T-cell (primary cell): Measurements from ENCODE around the gene SPATA3. TPM values are rescaled to one million over a fixed set of nuclear protein-coding genes. Genes with fewer than 3 reads are reported as not detected.
A peak's percentile ranks its signal among the peaks of the same experiment; 100 is the strongest.

Experiments
- ATAC-seq, 4 experiments: fragments of 200-7000 bp in 3 of 4; fragments of 150-1000 bp in 1 of 4; cut with Tn5 transposase; replicated peaks in 1 of 4; 1 replicate in 3 of 4; 2 replicates in 1 of 4; pipeline ENCODE4 v1.10.0; 2021; ENCODE audit warnings: moderate library complexity in 3 of 4, mild to moderate bottlenecking in 2 of 4, moderate number of reproducible peaks in 1 of 4
- CTCF ChIA-PET, 2 donors: fragments of 300-600 bp; sonication (Branson Sonifier 250); formaldehyde crosslinking; loops; one replicate each; lab custom pipeline; 2022; ENCODE audit warnings: antibody characterized with exemption in 2 of 2; lab: Charles Lee
- POLR2A ChIA-PET, 2 donors: fragments of 300-600 bp; sonication (Branson Sonifier 250); formaldehyde crosslinking; loops; one replicate each; lab custom pipeline; 2022; ENCODE audit warnings: antibody characterized with exemption in 2 of 2; lab: Charles Lee
- DNase-seq, 35 experiments: peaks; one replicate each; pipeline versions ENCODE4 v3.0.0 to v3.0.0-alpha.2; 2013 to 2023
- H3K27ac ChIP-seq: one replicate; pipeline ENCODE4 v1.5.1; 2013; ENCODE audit warnings: low read length
- H3K27me3 ChIP-seq, 2 experiments: replicated peaks in 1 of 2; 1 replicate in 1 of 2; 2 replicates in 1 of 2; pipeline versions ENCODE4 v1.6.1 to v1.7.0; 2013; ENCODE audit warnings: low read length in 1 of 2, mixed read lengths in 1 of 2; ENCODE audit not compliant: control insufficient read depth in 2 of 2, insufficient read depth in 2 of 2; ENCODE audit errors: extremely low read depth in 1 of 2
- H3K36me3 ChIP-seq, 2 donors: 1 replicate in 1 of 2; 2 replicates in 1 of 2; pipeline versions ENCODE4 v1.6.1 to v1.7.0; 2013; ENCODE audit warnings: low read length in 1 of 2; ENCODE audit not compliant: control insufficient read depth in 2 of 2, insufficient read depth in 1 of 2; ENCODE audit errors: extremely low read depth in 1 of 2
- H3K4me1 ChIP-seq, 2 experiments: 1 replicate in 1 of 2; 2 replicates in 1 of 2; pipeline versions ENCODE4 v1.6.1 to v1.7.0; 2013; ENCODE audit warnings: low read length in 2 of 2, mixed read lengths in 1 of 2; ENCODE audit not compliant: insufficient read depth in 2 of 2, control insufficient read depth in 1 of 2; ENCODE audit errors: extremely low read depth in 1 of 2
- H3K4me3 ChIP-seq, 2 donors: 1 replicate in 1 of 2; 2 replicates in 1 of 2; pipeline versions ENCODE4 v1.5.1 to v1.7.0; 2013; ENCODE audit warnings: mild to moderate bottlenecking in 2 of 2, low read length in 1 of 2, moderate library complexity in 1 of 2; ENCODE audit not compliant: control insufficient read depth in 1 of 2; ENCODE audit errors: extremely low read depth in 1 of 2
- H3K9me3 ChIP-seq: 2 replicates; pipeline ENCODE4 v1.7.0; 2013
- H3K27ac Mint-ChIP-seq, 2 donors: one replicate each; pipeline ENCODE4 v1.8.0; 2020 to 2021; ENCODE audit warnings: mild to moderate bottlenecking in 2 of 2, mixed read lengths in 2 of 2
- H3K27me3 Mint-ChIP-seq, 2 donors: one replicate each; pipeline ENCODE4 v1.8.0; 2021 to 2022; ENCODE audit warnings: mixed read lengths in 2 of 2
- H3K36me3 Mint-ChIP-seq: one replicate; pipeline ENCODE4 v1.8.0; 2021; ENCODE audit warnings: mixed read lengths
- H3K4me1 Mint-ChIP-seq, 3 donors: one replicate each; pipeline ENCODE4 v1.8.0; 2020 to 2022; ENCODE audit warnings: mixed read lengths in 3 of 3, mild to moderate bottlenecking in 1 of 3
- H3K4me3 Mint-ChIP-seq, 3 donors: one replicate each; pipeline ENCODE4 v1.8.0; 2020 to 2022; ENCODE audit warnings: mild to moderate bottlenecking in 3 of 3, mixed read lengths in 3 of 3, moderate library complexity in 3 of 3
- H3K9me3 Mint-ChIP-seq, 3 donors: one replicate each; pipeline ENCODE4 v1.8.0; 2020 to 2022; ENCODE audit warnings: mixed read lengths in 3 of 3
- WGBS: methylation state at CpG from one replicate; pipeline ENCODE4 v1.1.5; 2013; ENCODE audit warnings: missing lambda C conversion rate; ENCODE audit not compliant: insufficient coverage; 5-methylcytosine and 5-hydroxymethylcytosine counted together
- total RNA-seq, 35 experiments: library from RNA in 6 of 35; stranded (reverse) in 6 of 35; fragments of 120-200 nt in 1 of 35; gene quantifications; one replicate each; pipeline versions ENCODE4 v1.2.1 to v1.2.4 and lab custom pipeline; 2013 to 2026

SPATA3 gene
- total RNA-seq, 5 donors from 2014 or later (not counting 1 experiment from before 2014, with no cell fraction given), result not detected

- Histone ChIP-seq H3K9me3 (no peaks in the 10 kb centered on the region), H3K4me1 (peaks cover 12 to 30% of the 10 kb centered on the region in 2 experiments), H3K36me3 (no peaks in the 10 kb centered on the region), H3K27me3 (no peaks in the 10 kb centered on the region), H3K27ac (no peak overlapping the region), H3K4me3 (no peak overlapping the region)
- Mint-ChIP-seq H3K36me3 (no peaks in the 10 kb centered on the region), H3K27me3 (no peaks in the 10 kb centered on the region), H3K4me1 (peaks cover 36 to 58% (median 54%) of the 10 kb centered on the region in 3 donors), H3K4me3 (no peak overlapping the region), H3K27ac (peak overlapping the region; percentile 76 to 78), H3K9me3 (peaks cover 0 to 3% (median 0%) of the 10 kb centered on the region in 3 donors)
- WGBS, result 46% methylated on average over 6 of the region's 11 CpGs
- ChIA-PET POLR2A (no interaction called here), CTCF (interaction anchor here (0.5 to 1.8 kb wide), 3 partner anchors 12 to 292 kb away, joined by 3 to 4 read pairs (median 4); no protein-coding TSS in a partner anchor)
- ATAC-seq (no peak), DNase-seq (no peak)
These were observed 20.0 kb upstream of the SPATA3 start for GRCh38 chr2:230975927-230976326.

- WGBS, result 84% methylated on average over 6 of the region's 6 CpGs
These were observed 19.2 kb upstream of the SPATA3 start for GRCh38 chr2:230976671-230977171.

GRCh38 chr2:230980468-230980867 lies 15.5 kb upstream of the SPATA3 start:
- H3K27ac ChIP-seq, result no peak overlapping the region
- H3K4me3 Mint-ChIP-seq, result no peak overlapping the region
- no peaks in the 10 kb centered on the region for H3K27me3 Mint-ChIP-seq

More at GRCh38 chr2:230976671-230977171, 19.2 kb upstream of the SPATA3 start:
- ChIA-PET CTCF (no interaction called here), POLR2A (no interaction called here)
- H3K36me3 ChIP-seq, result no peaks in the 10 kb centered on the region
- peaks cover 12 to 38% of the 10 kb centered on the region in 2 experiments for H3K4me1 ChIP-seq
- H3K4me3 ChIP-seq, result no peak overlapping the region
- Mint-ChIP-seq H3K4me3 (no peak overlapping the region), H3K4me1 (peaks cover 40 to 64% (median 61%) of the 10 kb centered on the region in 3 donors), H3K36me3 (no peaks in the 10 kb centered on the region), H3K27ac (peak overlapping the region; percentile 53 to 55), H3K9me3 (peaks cover 0 to 3% (median 0%) of the 10 kb centered on the region in 3 donors), H3K27me3 (no peaks in the 10 kb centered on the region)
- H3K27ac ChIP-seq, result no peak overlapping the region
- no peaks in the 10 kb centered on the region for H3K9me3 ChIP-seq
- DNase-seq (no peak), ATAC-seq (no peak)
- H3K27me3 ChIP-seq, result no peaks in the 10 kb centered on the region

DNA sequence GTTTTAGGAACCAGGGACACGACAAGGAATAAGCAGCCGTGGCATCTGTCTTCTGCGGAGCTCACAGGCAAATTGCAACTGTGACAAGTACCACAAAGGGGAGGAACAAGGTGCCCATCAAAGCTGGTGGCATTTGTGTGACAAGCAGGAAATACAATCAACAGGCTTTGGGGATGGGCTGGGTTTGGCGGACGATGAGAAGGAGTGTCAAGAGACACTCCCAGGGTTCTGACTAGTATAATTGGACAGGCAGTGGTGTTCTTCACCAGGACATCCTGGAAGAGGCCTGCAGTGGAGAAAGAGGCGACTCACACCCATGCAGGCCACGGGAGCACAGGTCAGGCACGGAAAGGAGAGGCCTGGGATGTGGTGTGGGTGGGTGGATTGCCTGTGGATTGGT lies 14.2 kb upstream of the SPATA3 start:
- ChIA-PET CTCF (interaction anchor here (0.6 to 1.5 kb wide), 3 partner anchors 57 to 157 kb away, joined by 4 to 6 read pairs (median 5); no protein-coding TSS in a partner anchor), POLR2A (no interaction called here)
- no peaks in the 10 kb centered on the region for H3K9me3 ChIP-seq
- peaks cover 5 to 39% of the 10 kb centered on the region in 2 experiments for H3K4me1 ChIP-seq
- H3K4me3 ChIP-seq, result peak overlapping the region in 1 of 2 donors; percentile 5
- Mint-ChIP-seq H3K27ac (peak overlapping the region; percentile 74 to 86), H3K4me3 (peak overlapping the region in 2 of 3 donors; percentile 14 to 61), H3K36me3 (no peaks in the 10 kb centered on the region), H3K4me1 (peaks cover 32 to 61% (median 51%) of the 10 kb centered on the region in 3 donors), H3K27me3 (no peaks in the 10 kb centered on the region), H3K9me3 (no peaks in the 10 kb centered on the region)
- peaks cover 0 to 7% of the 10 kb centered on the region in 2 experiments for H3K27me3 ChIP-seq
- H3K36me3 ChIP-seq, result no peaks in the 10 kb centered on the region
- H3K27ac ChIP-seq, result peak overlapping the region; percentile 34
- ATAC-seq, result peak; percentile 77 to 89 (median 82)
- peak in 24 of 35 experiments; percentile 12 to 60 (median 24) for DNase-seq
- WGBS, result 32% methylated on average over 7 of the region's 8 CpGs

More at GRCh38 chr2:230980468-230980867, 15.5 kb upstream of the SPATA3 start:
- CTCF ChIA-PET, result no interaction called here
- peaks cover 0 to 2% of the 10 kb centered on the region in 2 experiments for H3K27me3 ChIP-seq
- DNase-seq, result peak in 1 of 35 experiments; percentile 32
- H3K27ac Mint-ChIP-seq, result peak overlapping the region; percentile 49 to 53
- peaks cover 32 to 65% (median 55%) of the 10 kb centered on the region in 3 donors for H3K4me1 Mint-ChIP-seq
- ATAC-seq, result peak in 1 of 4 experiments; percentile 28
- H3K4me3 ChIP-seq, result no peak overlapping the region
- H3K4me1 ChIP-seq, result peaks cover 5 to 36% of the 10 kb centered on the region in 2 experiments
- H3K36me3 Mint-ChIP-seq, result no peaks in the 10 kb centered on the region
- no peaks in the 10 kb centered on the region for H3K9me3 ChIP-seq
- H3K9me3 Mint-ChIP-seq, result no peaks in the 10 kb centered on the region
- POLR2A ChIA-PET, result no interaction called here
- H3K36me3 ChIP-seq, result no peaks in the 10 kb centered on the region
- 20% methylated on average over 1 of the region's 1 CpG for WGBS

DNA sequence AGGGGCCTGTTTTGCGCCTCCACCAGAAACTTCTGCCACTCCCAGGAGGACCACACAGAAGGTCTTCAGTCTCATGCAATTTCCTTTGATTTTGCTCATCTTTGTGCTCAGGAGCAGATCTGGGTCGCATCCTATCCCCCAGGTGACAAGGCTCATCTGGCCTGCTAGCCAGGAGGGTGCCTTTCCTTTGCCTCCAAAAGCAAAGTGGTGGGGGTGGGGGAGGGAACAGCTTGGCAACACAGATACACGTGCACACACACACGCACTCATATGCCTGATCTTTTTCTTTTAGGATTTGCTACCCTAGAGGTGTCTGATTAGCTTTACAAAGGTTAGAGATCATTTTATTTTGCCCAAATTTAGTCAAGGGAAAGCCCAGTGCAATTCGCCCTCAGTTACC lies 13.8 kb upstream of the SPATA3 start:
- Histone ChIP-seq H3K36me3 (no peaks in the 10 kb centered on the region), H3K27ac (peak overlapping the region; percentile 34), H3K27me3 (peaks cover 0 to 11% of the 10 kb centered on the region in 2 experiments), H3K4me1 (peaks cover 5 to 43% of the 10 kb centered on the region in 2 experiments), H3K4me3 (peak overlapping the region in 1 of 2 donors; percentile 5), H3K9me3 (no peaks in the 10 kb centered on the region)
- H3K27ac Mint-ChIP-seq, result peak overlapping the region in 1 of 2 donors; percentile 86
- ATAC-seq (peak in 1 of 4 experiments; percentile 3), DNase-seq (no peak)
- POLR2A ChIA-PET, result no interaction called here
- H3K4me3 Mint-ChIP-seq, result peak overlapping the region in 1 of 3 donors; percentile 14
- peaks cover 29 to 61% (median 51%) of the 10 kb centered on the region in 3 donors for H3K4me1 Mint-ChIP-seq
- CTCF ChIA-PET, result interaction anchor here (0.6 to 1.5 kb wide), 4 partner anchors 10 to 822 kb away, joined by 3 to 6 read pairs (median 4); no protein-coding TSS in a partner anchor
- H3K9me3 Mint-ChIP-seq, result no peaks in the 10 kb centered on the region
- H3K27me3 Mint-ChIP-seq, result no peaks in the 10 kb centered on the region
- 100% methylated on average over 1 of the region's 5 CpGs for WGBS
- H3K36me3 Mint-ChIP-seq, result no peaks in the 10 kb centered on the region

DNA sequence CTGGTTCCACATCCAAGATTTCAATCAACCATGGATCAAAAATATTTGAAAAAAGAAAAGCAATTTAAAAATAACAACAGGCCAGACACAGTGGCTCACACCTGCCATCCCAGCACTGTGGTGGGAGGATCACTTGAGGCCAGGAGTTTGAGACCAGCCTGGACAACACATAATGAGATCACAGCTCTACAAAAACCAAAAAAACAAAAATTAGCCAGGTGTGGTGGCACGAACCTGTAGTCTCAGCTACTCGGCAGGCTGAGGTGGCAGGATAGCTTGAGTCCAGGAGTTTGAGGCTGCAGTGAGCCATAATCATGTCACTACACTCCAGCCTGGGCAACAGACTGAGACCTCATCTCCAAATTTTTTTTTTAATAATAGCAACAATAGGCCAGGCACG lies 13.4 kb upstream of the SPATA3 start:
- 80% methylated on average over 1 of the region's 3 CpGs for WGBS
- H3K4me1 ChIP-seq, result peaks cover 5 to 47% of the 10 kb centered on the region in 2 experiments
- ChIA-PET CTCF (interaction anchor here in 1 of 2 donors (0.6 kb wide), 2 partner anchors 11 to 822 kb away, joined by 3 read pairs; no protein-coding TSS in a partner anchor), POLR2A (no interaction called here)
- no peaks in the 10 kb centered on the region for H3K36me3 ChIP-seq
- Mint-ChIP-seq H3K27ac (no peak overlapping the region), H3K27me3 (no peaks in the 10 kb centered on the region), H3K4me1 (peaks cover 25 to 58% (median 47%) of the 10 kb centered on the region in 3 donors), H3K36me3 (no peaks in the 10 kb centered on the region), H3K4me3 (no peak overlapping the region), H3K9me3 (no peaks in the 10 kb centered on the region)
- peak overlapping the region; percentile 34 for H3K27ac ChIP-seq
- DNase-seq (no peak), ATAC-seq (no peak)
- peaks cover 0 to 12% of the 10 kb centered on the region in 2 experiments for H3K27me3 ChIP-seq
- no peak overlapping the region for H3K4me3 ChIP-seq
- H3K9me3 ChIP-seq, result no peaks in the 10 kb centered on the region
